ENCODE measurements around the gene SDCCAG8.

SDCCAG8 gene

DNA sequence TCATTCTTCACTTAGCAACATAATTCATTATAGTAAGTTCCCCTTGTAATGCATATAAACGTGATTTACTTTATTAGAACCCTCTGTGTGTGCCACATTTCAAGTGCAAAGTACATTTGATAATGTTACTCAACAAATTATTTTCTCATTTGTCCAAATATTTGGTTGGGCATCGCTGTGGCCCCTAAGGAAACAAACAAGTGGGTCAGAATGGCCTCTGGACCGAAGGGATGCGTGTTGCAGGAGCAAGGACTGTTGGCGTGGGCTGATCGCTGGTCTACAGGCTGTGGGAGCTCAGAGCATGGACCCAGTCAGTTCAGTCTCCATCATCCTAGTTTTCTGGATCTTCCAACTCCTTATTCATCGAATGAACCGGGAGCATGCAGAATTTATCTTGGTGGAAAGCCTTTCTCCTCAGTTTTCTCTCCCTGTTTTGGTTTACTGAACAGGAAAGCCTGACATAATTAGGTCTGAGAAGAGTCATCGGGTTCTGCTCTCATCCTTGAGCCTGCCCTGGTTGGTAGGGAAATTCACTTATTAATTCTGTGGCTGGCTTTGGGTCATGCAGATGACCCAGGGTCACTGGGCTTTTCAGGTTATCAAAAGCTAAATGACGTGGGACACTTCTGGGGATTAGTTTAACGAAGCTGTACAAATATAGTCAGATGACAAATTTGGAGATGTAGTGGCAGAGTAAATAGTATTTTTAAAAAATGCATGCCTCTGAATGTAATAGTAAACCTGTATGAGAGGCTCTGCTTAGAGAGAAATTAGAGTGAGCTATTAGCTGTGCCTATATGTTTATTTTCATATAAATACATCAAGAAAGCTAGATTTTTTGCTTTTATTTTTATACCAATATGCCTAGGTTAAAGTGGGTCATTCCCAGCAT, 200.2 kb downstream of the SDCCAG8 start:
- DNase-seq (ENCODE audit: low spot score) = no peak
- no peak for FAIRE-seq

DNA sequence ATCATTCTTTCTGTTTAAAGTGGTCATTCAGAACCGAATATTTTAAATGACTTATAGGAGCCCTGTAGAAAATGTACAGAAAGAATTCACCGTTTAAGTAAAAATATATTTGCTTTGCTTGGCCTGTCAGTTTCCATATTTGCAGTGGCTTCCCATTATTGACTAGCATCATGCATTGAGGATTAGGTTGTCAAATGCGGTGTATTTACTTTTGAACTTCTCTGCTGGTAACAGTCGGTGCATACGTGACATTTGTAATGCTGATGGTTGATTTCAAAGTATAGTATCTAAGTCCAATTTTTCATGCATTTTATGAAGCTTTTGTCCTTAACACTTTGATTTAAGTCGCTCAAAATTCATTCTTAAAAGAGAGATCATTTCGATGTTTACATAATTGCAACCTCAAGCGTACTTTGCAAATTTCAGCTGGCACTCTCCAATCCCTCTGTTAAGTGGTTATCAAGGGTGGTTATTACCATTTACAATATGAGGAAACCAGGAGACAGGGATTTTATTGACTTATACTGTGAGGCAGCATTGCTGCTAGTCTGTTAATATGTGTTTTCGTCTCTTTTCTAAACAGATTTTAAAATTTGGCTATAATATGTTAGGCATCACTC, 201.6 kb downstream of the SDCCAG8 start:
- DNase-seq (ENCODE audit: low spot score) (no peak), FAIRE-seq (no peak)

DNA sequence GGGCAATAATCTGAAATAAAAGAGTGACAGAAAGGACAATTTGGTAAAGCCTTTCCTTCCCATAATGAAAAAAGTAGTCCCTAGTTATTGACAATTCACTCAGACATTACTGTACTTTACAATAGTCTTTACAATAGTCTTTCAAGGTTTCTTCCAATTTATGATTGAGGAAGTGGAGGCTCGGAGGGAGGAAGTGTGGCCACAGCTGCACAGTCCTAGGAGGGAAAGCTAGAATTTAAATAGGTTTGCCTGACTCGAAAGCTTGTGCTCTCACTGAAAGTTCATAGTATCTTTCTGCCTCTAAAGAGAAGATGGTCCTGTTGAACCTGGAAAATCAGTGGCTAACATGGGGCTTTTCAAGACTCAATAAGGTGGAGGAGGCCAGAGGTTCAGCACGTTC, 203.2 kb downstream of the SDCCAG8 start:
- FAIRE-seq (no peak), DNase-seq (ENCODE audit: low spot score) (no peak)

DNA sequence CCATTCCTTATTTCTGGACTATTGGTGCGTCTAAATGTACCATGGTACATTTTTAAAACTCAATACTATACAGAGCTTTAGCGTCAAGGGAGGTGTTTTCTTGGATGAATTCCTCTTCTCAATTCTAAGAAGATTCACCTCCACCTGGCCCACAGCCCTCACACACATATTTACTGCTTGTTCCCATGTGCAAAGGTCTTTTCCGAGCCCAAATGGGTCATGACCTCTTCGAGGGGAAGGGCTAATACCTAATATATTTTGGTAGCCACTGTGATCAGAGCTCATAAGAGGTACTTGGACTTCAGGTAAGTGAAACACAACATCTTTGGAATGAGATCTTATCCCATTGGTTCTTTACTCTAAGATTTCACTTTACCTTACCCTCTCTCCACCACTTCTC, 205.9 kb downstream of the SDCCAG8 start:
- FAIRE-seq (no peak), DNase-seq (ENCODE audit: low spot score) (no peak)

DNA sequence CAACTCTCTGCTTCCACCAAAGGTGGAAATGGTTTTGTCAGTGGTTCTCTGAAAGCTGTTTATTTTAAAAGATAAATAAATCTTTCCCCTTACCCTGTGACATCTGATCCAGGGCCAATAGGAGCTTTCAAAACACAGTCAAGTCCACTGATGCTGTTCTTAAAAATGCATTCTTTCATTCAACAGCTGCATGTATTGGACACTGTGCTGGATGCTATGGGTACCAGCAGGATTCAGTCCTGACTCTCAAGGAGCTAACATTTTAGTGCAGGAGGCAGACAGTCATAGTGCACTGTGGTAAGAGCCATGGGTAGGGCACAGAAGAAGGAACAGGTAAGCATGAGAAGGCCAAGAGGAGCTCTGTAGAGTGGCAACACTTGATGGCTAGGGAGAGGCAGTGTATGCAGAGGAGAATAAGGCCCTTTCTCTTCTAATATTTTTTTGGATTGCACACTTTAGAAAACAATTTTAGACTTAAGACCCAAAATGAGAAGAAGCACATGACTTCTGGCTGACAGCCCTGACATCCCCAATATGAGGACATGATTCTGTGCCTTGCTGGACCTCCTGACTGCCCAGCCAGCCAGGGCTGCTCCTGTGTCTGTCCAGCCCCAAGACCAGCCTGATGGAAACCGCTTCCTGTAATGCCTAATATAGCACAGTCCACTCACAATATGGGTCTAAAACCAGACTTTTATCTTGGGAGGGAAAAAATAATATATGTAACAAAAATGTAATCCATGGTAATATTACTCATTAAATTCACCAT, 207.3 kb downstream of the SDCCAG8 start:
- FAIRE-seq = no peak
- DNase-seq (ENCODE audit: low spot score) = no peak

DNA sequence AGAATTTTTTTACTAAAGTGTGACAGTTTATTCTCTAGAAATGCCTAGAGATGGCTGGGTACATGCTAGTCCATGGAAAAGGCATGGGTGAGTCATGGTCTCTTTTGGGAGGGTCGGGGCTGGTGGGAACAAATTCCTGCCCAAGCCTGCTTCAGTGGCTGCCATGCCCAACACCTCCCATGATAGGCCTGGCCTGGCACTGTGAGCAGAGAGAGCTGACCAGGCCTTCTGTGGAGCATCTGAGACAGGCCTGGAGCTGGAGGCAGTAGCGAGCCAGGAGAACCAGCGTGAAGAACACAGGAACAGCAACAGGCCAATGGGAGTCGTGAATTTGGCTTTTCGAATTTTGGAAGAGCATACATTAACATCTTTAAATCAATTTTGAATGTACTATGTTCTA, 209.2 kb downstream of the SDCCAG8 start:
- FAIRE-seq (no peak), DNase-seq (ENCODE audit: low spot score) (no peak)

DNA sequence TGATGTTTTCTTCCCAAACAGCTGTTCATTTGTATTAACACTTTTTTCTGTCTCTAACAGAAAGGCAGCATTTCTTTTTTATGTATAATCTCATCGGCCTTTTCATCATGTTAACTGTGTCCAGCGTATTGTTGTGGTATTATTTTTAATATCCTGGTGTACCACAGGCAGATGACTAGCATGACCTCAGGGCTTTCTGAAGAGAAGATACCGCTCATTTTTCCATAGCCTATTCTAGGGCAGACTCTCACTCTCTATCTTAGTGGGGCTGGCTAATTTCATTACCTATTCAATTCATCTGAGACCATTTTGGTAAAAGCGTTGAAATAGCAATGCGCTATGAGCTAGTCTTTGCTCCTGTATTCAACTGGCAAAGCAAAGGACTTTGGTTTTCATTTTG, 209.9 kb downstream of the SDCCAG8 start:
- FAIRE-seq (no peak), DNase-seq (ENCODE audit: low spot score) (no peak)

DNA sequence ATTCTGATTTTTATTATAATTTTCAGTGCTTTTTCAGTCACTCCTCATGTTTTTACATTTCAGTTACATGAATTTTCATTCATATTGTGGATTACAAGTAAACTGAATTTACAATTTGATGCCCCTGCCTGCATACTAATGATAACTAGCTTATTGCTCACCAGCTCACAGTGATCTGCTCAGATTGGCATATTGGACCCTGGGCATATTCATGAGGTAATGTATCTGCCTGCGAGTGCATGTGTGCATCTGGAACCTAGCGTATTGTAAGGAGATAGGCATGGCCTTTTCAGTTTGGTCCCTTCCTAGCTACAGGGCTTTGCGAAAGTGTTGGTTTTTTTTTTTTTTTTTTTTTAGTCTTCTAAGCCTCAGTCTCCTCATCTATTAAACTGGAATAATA, 213.7 kb downstream of the SDCCAG8 start:
- no peak for FAIRE-seq
- DNase-seq (ENCODE audit: low spot score) = no peak

DNA sequence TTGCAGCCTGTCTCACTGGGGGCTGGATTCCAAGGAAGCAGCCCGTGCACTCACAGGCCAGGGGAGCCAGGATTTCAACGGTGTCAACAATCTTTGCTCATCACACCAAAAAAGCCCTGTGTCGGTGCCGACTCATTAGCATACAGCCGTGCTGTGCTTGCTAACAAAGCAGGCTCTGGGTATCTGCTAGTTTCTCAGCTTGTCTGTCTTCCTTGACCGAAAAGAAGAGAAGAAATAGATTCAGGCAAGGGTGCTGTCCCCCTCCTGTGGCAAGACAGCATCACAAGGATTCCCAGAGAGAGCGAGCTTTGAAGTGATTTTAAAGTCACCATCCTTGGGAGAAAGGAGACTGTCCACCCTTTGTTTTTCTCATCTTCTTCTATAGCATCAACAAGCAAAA, 214.7 kb downstream of the SDCCAG8 start:
- no peak for FAIRE-seq
- no peak for DNase-seq (ENCODE audit: low spot score)

DNA sequence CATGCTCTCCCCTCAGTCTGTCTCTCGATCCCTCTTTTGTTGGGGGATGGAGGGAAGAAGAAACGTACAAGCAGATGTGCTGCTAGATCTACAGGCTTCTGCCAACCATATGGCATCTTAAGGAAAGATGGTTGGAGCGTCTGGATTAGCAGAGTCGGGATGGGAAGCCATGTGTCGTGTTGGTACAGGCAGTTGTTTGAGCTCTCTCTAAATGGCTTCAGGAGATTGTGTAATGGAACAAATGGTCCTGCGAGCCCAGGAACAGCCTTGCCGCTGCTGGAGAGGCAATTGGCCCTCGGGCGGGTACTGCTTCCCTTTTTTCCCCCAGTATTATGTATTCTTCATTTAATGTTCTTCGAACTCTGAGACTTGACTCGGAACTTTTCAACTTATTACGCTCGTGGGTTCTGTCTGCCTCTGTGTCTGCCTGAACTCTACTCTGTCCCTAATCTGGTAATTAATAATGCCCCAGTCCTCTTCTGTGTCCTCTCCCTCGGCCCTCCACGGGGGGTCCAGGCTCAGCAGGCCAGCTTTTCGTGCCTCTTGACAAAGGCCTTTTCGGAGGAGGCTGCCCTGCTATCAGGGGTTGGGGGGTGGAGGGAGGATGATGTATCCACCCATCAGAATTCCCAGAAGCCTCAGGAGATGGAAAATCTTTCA, 215.3 kb downstream of the SDCCAG8 start:
- FAIRE-seq (no peak), DNase-seq (ENCODE audit: low spot score) (no peak)

DNA sequence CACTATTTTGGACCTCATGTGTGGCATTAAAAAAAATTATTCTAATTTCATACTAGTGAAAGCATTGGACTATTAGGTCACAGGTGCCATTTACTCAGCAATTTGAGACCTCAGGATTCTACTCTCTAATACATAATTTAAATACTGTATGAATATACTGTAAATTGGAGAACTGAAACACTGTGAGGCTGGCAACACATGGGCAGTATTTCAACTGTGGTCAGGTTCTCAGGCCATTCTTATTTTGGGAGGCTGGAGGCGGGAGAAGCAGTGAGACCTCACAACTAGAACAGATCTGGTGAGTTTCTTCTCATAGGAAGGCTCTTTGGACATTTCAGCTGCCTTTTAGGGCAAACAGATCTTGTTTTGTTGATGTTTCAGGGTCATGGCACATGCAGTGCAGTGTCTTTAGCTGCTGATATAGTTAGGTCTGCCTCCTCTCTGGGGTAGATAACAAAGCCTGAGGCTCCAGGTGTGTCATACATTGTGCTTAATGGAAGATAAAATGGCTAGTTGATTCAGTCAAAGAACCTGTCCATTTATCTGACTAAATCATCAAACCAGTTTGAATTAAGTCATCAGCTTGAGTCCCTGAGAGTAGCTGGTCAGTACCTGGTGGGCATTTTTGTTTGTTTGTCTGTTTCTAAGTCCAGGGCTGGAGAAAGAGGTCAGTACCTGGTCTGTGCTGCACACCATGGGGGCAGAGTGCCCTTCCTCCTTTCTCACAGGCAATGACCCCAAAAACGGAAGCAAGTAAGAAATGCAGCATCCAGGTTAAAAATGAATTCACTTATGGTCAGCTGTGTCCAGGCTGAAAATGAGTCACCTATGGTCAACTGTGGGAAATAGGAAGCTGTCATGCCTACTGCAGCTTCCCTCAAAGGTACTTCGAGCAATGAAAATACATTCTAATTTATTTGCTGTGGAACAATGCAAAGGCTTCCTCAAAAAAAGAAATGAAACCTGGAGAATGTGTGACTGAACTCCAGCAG, 216.2 kb downstream of the SDCCAG8 start:
- DNase-seq (ENCODE audit: low spot score) (peak; percentile 31), FAIRE-seq (no peak)

DNA sequence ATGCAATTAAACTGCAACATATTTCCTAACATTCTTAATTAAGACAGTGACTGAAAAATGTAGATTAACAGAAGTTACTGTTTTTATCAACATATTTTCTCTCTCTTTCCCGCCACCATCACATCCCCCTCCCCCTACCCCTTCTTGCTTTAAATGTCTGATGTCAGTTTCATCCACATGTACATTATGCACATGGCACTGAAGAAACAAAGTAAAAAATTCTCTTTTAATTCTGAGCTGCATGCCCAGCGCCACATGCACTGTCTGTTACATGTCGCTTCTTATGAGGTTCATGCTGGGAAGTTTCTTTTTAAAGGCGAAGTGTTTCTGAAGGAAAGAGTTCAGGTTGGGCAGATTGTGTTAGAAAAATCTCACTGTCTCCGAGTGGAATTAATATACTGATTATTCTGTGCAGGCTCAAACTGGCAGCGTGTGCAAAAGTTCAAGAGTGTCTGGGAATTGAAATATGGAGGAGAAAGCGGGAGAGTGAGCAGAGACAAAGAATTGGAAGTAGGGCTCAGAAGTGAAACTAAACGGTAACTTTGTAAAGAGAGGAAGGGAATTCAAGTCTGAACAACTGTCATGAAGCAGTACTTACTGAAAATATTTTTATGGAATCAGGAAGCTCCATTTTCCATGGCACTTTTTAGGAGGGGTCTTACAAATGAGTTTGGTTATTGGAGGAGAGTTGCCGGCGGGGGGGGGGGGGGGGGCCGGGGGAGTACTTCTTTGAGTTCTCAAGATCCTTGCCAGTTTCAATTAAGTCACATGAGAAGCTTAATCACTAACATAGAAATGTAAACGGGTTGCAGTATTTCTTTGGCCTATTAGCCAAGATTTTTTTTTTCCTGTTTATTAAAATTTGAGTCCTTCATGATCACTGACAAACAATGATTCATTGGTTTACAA, 217.6 kb downstream of the SDCCAG8 start:
- no peak for DNase-seq (ENCODE audit: low spot score)
- FAIRE-seq = no peak

DNA sequence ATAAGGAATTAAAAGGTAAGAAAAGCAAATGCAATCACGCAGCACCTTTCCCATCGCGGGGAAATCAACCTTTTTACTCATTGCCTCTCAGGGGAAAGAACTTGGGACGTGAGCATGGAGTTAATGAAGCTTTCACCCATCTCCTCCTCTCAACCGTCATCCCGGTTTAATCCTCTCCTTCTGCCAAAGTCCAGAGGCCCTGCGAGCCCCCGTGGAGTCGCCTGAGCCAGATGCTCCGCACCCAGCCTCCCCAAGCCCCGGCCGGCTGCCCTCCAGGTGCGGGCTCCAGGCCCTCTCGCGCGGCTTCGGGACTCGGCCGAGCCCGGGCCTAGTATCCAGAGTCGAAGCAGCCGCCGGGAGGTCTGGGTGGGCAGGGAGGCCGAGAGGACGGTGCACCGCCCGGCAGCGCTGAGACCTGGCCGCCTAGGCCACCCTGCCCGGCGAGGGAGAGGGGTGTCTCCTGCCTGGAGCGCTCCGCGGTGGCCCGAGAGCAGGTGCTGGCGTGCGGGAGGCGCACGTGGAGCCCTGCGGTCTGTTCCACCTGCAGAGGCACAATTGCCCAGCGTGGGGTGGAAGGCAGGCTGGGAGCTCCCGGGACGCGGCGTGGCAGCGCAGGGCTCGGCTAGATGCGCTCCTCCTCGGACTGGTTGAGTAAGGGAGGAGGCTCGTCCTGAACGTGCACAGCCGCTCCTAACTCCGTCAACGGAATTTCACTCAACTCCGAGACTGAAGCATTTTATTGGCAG, 218.5 kb downstream of the SDCCAG8 start:
- FAIRE-seq (no peak), DNase-seq (ENCODE audit: low spot score) (no peak)

DNA sequence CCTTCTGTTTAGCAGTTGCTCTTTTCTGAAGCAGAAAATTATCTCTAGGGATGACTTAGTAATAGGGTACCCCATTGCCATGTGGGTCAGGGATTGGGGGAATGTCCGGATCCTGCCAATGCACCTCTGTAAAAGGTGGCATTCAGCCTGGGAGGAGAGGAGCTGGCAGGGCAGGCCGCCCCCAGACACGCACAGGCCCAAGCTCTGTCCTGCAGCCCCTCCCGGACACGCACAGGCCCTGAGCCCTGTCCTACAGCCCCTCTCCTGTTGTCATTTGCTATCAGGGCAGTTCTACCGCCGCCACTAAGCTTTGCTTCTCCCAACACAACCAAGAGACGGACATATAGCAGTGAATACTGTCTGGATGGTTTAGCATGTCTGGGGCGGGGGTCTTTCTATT, 219.1 kb downstream of the SDCCAG8 start:
- no peak for FAIRE-seq

DNA sequence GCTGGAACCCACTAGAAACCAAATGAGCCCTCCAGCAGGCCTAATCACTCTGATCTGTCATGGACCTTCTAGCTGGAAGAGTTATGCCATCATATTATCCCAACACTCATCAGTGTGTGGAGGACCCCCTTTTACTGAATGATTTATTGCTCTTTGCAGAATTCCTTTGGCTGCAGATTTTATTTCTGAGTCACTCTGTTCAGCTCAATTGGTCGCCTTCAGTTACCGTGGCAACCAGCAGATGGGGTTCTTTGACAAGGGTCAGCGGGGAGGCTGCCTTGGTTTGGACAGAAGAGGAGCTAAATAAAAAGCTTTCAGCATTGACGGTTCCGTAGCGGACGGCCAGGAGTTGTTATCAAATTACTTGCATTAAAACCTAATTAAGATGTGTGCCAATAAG, 220.1 kb downstream of the SDCCAG8 start:
- no peak for FAIRE-seq
- no peak for DNase-seq (ENCODE audit: low spot score)

More for the DNA sequence above, 219.1 kb downstream of the SDCCAG8 start:
- no peak for DNase-seq (ENCODE audit: low spot score)

DNA sequence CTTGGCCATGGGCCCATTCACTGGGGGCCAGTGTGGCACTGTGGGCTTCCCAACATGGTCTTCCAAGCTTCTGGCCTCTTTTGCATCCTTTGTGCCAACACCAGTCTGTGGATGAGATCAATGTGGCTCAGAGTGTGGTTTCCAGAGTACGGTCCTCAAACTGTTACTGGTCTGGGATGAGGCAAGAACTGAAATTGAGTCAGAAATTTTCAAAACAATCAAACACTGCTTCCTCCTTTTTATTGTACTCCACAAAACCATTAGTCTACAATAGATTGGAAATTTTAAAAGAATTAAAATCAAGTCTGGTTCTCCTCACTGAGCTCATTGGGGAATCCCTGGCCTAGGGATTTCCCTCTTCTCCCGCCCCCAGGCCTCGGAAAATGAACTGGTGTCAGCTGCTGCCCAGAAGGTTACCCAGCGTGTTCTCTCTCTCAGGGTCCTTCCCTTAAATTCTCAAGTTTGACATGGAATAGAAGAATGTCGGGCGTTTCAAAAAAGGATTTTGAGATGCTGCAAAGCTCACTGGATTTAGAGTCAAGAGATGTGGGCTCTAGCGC, 222.0 kb downstream of the SDCCAG8 start:
- no peak for FAIRE-seq
- no peak for DNase-seq (ENCODE audit: low spot score)

DNA sequence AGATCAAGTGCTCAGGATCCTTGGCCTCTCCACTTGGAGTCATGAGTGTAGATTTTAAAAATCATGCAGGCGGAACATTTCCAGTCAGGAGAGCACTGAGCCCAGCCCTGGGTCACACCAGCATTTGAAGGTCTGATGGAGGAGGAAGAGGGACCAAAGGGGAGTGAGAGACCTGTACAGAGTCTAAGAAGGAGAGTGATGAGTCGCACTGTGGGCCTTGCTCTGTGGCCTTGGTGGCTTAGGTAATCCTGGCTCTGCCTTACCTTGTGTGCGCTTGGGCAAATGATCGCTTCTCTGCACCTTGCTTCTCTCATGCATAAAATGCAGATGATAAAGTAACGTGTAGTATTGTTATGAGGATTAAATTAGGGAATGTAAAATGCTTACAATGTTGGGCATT, 225.3 kb downstream of the SDCCAG8 start:
- FAIRE-seq = no peak
- DNase-seq (ENCODE audit: low spot score) = no peak

All from RCC 7860 (cell line).